Stimulated activated naive CD8-positive, alpha-beta T cell treated with anti-CD3 and anti-CD28 coated beads, Interleukin-15, amount 100 ng/mL, for 72 hours (primary cell): Measurements from ENCODE around the gene LYSMD1.

ENCODE experiments used
- ATAC-seq: fragments of 150-1000 bp; cut with Tn5 transposase; 2 replicates; pipeline ENCODE4 v1.10.0; 2021; ENCODE audit warnings: mild to moderate bottlenecking, moderate library complexity
- DNase-seq, 2 donors: peaks; one replicate each; pipeline ENCODE4 v3.0.0; 2021 to 2022
- H3K27ac Mint-ChIP-seq, 2 donors: one replicate each; pipeline ENCODE4 v1.8.0; 2022; ENCODE audit warnings: mild to moderate bottlenecking in 2 of 2, mixed read lengths in 2 of 2, moderate library complexity in 2 of 2
- H3K27me3 Mint-ChIP-seq: one replicate; pipeline ENCODE4 v1.8.0; 2022; ENCODE audit warnings: mixed read lengths
- H3K4me1 Mint-ChIP-seq: one replicate; pipeline ENCODE4 v1.8.0; 2022; ENCODE audit warnings: mild to moderate bottlenecking, mixed read lengths
- H3K4me3 Mint-ChIP-seq, 2 donors: one replicate each; pipeline ENCODE4 v1.8.0; 2022; ENCODE audit warnings: mild to moderate bottlenecking in 2 of 2, mixed read lengths in 2 of 2, moderate library complexity in 1 of 2
- H3K9me3 Mint-ChIP-seq, 2 donors: one replicate each; pipeline ENCODE4 v1.8.0; 2022; ENCODE audit warnings: mixed read lengths in 2 of 2

Gene LYSMD1

DNA sequence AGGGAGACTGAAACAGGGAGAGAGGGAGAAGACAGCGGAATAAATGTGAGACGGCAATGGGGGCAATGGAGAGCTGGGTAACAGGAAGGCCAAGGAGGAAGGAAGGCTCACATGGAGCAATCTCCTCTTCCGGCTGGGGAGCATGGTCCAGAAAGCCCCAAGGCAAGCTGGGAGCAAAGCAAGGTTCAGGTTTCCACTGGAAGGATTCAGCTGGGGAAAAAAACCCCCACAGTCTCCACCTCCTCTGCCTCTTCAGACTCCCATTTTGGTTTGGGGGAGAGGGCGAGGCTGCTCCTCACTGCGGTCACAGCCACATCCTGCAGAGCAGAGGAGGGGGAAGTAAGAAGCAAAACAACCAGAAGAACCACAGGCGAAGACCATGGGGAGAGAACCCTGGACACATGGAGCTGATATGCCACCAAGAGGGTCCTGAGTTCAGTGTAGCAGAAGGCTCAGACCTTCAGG lies 8.6 kb downstream of the LYSMD1 start:
- peak overlapping the region; percentile 90 to 99 for H3K4me3 Mint-ChIP-seq
- H3K27me3 Mint-ChIP-seq = no peaks in the 10 kb centered on the region
- H3K9me3 Mint-ChIP-seq = no peaks in the 10 kb centered on the region
- H3K27ac Mint-ChIP-seq = peak overlapping the region; percentile 92 to 94
- peak; percentile 44 to 77 for DNase-seq
- ATAC-seq = peak; percentile 68
- H3K4me1 Mint-ChIP-seq = peaks cover 61% of the 10 kb centered on the region

DNA sequence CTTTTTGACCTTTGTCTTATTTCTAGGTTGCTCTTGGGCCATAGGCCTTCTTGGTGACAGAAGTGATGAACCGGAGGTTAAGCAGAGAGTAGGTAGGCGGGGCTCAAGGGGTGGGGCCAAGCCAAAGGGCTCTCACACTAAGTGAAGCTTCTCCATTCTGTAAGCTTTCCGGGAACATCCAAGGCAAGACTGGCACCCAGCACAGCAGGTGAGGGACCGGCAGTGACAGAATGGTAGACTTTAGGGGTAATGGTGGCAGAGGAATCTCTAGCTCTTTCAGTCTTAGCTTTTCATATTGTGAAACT lies 9.2 kb downstream of the LYSMD1 start, which contains the start of gene TNFAIP8L2:
Gene TNFAIP8L2, plus strand, starts transcription at position 135 of the 305 bp plus-strand sequence. CDS start 2,049 bp downstream, outside the sequence.
- peak within 1 kb of the TSS; percentile 90 to 99 for H3K4me3 Mint-ChIP-seq
- H3K27me3 Mint-ChIP-seq = no peaks in the 10 kb centered on the region
- ATAC-seq = peak; percentile 86
- no peaks in the 10 kb centered on the region for H3K9me3 Mint-ChIP-seq
- DNase-seq = peak; percentile 57 to 79
- H3K27ac Mint-ChIP-seq = peak within 1 kb of the TSS; percentile 92 to 94
- H3K4me1 Mint-ChIP-seq = peaks cover 55% of the 10 kb centered on the region

DNA sequence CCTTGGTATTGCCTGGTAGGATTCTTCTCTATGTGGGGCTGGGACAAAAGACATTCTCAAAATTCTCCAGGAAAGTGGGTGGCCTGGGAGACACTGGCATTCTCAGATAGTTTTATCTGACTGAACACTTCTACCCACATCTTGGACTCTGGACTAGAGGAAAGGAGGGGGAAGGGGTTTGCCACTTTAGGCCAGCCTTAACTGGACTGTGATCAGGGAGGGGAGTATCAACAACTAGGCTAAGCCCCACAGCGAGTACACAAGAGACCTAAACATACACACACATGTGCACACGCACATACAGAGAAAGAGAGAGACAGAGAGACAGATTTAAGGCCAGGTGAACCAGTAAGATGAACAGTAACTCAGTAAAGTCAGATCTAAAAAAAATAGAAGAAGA lies 18.0 kb downstream of the LYSMD1 start:
- H3K27me3 Mint-ChIP-seq = peaks cover 10% of the 10 kb centered on the region
- H3K4me3 Mint-ChIP-seq = peak overlapping the region in 1 of 2 donors; percentile 17
- DNase-seq (no peak), ATAC-seq (no peak)
- H3K4me1 Mint-ChIP-seq = peaks cover 23% of the 10 kb centered on the region
- H3K9me3 Mint-ChIP-seq = no peaks in the 10 kb centered on the region
- H3K27ac Mint-ChIP-seq = no peak overlapping the region

- Mint-ChIP-seq H3K9me3 (no peaks in the 10 kb centered on the region), H3K4me1 (peaks cover 23% of the 10 kb centered on the region), H3K27me3 (peaks cover 10% of the 10 kb centered on the region), H3K27ac (peak overlapping the region in 1 of 2 donors; percentile 69), H3K4me3 (peak overlapping the region; percentile 90 to 96)
- DNase-seq (no peak), ATAC-seq (no peak)
Measured at GRCh38 chr1:151147132-151147503, 18.6 kb downstream of the LYSMD1 start.

DNA sequence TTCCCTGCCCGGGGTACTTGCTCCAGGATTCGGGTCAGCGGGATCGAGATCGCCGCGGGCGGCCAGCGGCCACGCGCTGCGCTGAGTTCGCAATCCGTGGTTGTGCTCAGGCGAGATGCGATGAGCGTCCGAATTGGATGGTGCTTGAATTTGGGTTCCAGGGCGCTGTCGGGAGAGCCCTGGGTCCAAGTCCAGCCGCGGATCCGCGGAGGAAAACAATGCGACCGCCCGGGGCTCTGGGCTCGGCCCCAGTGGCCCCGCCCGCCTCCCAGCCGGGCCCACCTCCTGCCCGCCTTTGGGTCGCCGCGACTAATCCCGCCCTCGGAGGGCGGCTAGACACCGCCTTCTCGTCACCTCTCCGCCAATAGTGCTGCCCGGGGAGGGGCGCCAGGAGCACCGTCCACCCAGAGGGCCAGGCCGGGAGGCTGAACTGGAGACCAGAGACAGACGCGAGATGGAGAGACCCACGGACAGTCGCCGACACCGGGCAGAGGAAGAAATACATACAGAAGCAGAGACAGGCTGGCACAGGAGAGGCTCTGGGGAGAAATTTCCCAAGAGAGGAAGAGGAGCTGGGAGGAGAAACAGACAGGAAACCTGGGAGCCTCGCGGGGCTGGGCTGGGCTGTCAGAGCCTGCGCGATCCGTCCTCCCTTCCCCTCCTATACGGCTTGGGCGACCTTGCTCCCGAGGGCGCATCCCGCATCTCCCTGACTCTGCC lies 19.1 kb downstream of the LYSMD1 start, which contains the start of gene SEMA6C:
Gene SEMA6C, minus strand, starts transcription at position 220 of the 720 bp plus-strand sequence. CDS start 4,010 bp downstream, outside the sequence.
- peak; percentile 82 to 86 for DNase-seq
- Mint-ChIP-seq H3K27ac (peak within 1 kb of the TSS; percentile 75 to 80), H3K4me1 (peaks cover 23% of the 10 kb centered on the region), H3K4me3 (peak within 1 kb of the TSS; percentile 90 to 96), H3K9me3 (no peaks in the 10 kb centered on the region), H3K27me3 (peaks cover 10% of the 10 kb centered on the region)
- ATAC-seq = peak; percentile 99

DNA sequence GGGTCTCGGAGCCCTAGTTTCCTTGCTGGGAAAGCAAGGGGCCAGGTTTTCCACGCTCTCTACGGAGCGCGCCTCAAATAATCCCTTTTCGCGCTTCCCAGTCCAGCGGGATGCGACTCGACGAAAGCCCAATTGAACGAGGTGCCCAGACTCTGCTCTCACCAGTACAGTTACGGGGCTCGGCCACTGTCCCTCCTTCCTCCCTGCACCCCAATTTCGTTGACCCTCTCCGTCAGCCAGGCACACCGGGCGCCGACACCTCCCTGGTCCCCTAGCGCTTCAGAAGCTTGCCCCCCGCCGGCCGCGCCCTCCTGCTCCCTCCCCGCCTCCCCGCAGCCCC lies 19.7 kb downstream of the LYSMD1 start:
- Mint-ChIP-seq H3K4me1 (peaks cover 23% of the 10 kb centered on the region), H3K9me3 (no peaks in the 10 kb centered on the region), H3K27me3 (peaks cover 10% of the 10 kb centered on the region), H3K27ac (no peak overlapping the region), H3K4me3 (peak overlapping the region; percentile 90 to 96)
- DNase-seq (no peak), ATAC-seq (peak; percentile 36)

DNA sequence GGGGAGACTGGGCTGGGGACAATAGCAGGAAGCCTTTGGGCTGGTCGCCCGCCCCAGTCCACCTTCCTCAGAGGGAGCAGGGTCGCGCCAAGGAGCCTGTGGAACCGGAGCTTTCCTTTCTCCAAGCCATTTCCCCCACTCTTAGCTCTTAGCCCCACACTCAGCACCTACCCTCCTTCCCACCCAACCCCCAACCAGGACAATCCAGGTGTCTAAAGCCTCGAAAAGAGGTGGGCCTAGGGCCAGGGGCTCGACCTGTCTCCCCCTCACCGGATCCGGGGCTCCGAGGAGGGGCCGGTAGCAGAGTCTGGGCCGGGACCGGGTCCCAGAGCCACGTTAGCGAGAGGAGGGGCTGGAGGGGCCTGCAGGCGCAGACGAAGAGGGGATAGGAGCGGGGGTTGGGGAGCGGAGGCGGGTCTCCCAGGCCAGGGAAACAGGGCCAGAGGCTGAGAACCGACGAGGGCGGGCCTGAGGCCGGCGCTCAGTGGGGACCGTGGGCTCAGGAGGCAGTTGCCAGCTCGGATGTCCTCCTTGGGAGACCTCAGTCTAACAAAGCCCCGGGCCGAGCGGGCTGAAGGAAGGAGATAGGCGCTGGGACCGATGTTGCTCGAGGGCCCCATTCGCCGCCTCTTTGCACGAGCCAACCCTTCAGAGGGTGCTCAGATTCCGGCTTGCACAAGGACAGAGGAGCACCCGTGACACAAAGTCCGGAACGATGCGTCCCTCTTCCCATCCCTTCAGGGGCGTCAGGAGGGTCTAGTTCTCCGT lies 20.2 kb downstream of the LYSMD1 start:
- no peaks in the 10 kb centered on the region for H3K9me3 Mint-ChIP-seq
- ATAC-seq (peak; percentile 36), DNase-seq (peak in 1 of 2 donors; percentile 31)
- peaks cover 10% of the 10 kb centered on the region for H3K27me3 Mint-ChIP-seq
- H3K4me3 Mint-ChIP-seq = peak overlapping the region; percentile 90 to 96
- H3K27ac Mint-ChIP-seq = no peak overlapping the region
- peaks cover 23% of the 10 kb centered on the region for H3K4me1 Mint-ChIP-seq

- DNase-seq = no peak
- Mint-ChIP-seq H3K4me1 (peaks cover 23% of the 10 kb centered on the region), H3K27ac (no peak overlapping the region), H3K4me3 (no peak overlapping the region), H3K27me3 (peaks cover 10% of the 10 kb centered on the region), H3K9me3 (no peaks in the 10 kb centered on the region)
- no peak for ATAC-seq
Measured at GRCh38 chr1:151144474-151145303, 21.0 kb downstream of the LYSMD1 start.

DNA sequence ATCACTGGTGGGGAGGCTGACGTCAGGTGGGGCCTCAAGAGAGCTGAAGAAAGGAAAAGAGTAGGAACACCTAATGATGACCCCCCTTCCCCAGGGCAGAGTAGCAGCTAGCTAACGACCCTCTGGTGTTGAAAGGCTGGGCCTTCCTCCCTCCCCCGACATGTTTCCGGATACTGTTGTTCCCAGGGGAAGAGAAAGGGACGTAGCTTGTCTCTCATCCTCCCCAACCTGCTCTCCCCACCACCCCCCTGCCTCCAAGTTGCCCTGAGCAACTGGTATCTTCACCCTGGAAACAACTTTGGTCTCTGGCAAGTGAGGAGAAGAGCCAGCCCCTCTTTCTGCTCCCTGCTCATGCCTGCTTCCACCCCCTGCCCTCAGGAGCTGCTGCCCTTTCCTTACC lies 21.7 kb downstream of the LYSMD1 start:
- Mint-ChIP-seq H3K4me3 (no peak overlapping the region), H3K9me3 (no peaks in the 10 kb centered on the region), H3K27ac (no peak overlapping the region), H3K4me1 (peaks cover 23% of the 10 kb centered on the region), H3K27me3 (peaks cover 10% of the 10 kb centered on the region)
- no peak for DNase-seq
- no peak for ATAC-seq

DNA sequence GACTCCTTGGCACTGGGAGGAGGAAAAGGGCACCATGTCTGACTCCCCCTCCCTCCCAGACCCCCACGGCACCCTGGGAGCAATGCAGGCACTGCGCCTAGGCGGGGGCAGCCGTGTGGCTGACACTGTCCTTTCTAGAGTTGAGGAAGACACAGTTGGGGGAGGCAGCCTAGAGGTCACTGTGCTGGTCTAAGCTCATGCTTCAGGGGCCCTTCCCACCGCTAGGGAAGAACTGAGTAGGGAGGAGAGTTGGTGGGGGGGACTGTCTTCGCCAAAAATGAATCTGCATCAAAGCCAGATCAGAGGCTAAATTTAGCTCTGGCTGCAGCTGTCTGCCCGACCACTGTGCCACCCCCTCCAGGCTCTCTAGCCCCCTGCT lies 22.7 kb downstream of the LYSMD1 start:
- no peaks in the 10 kb centered on the region for H3K9me3 Mint-ChIP-seq
- ATAC-seq (no peak), DNase-seq (no peak)
- H3K4me1 Mint-ChIP-seq = peaks cover 23% of the 10 kb centered on the region
- peaks cover 10% of the 10 kb centered on the region for H3K27me3 Mint-ChIP-seq
- no peak overlapping the region for H3K4me3 Mint-ChIP-seq
- H3K27ac Mint-ChIP-seq = no peak overlapping the region

DNA sequence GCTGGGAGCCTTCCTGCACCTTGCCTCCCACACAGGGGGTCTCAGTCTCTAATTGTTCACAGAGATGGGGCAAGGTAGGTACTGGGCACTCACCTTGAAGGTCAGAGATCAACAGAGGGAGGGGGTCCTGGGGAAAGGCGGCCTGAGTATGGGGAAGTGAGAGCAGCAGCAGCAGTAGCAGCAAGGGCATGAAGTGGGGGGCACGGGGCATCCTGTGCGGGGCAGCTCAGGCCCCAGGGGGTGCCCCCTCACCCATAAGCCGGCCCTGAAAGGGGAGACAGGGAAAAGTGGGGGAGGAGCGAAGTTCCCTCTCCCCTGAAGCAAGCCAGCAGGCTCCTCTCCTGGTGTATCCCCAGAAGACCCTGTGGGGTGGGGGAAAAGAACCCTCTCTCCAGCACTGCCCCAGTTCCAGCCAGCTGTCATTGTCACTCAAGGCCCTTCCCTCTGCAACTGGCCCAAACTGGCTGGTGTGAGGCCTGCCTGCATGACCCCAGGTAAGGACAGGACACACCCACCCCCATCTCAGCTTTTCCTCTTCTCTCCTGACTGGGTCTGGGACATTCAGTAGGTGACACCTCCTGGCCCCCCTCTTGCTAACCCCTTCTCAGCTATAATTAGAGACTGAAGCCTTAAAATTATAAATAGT lies 23.2 kb downstream of the LYSMD1 start:
- ATAC-seq (no peak), DNase-seq (no peak)
- Mint-ChIP-seq H3K4me3 (no peak overlapping the region), H3K27ac (no peak overlapping the region), H3K27me3 (peaks cover 10% of the 10 kb centered on the region), H3K4me1 (peaks cover 23% of the 10 kb centered on the region), H3K9me3 (no peaks in the 10 kb centered on the region)

- no peak overlapping the region for H3K4me3 Mint-ChIP-seq
- no peaks in the 10 kb centered on the region for H3K4me1 Mint-ChIP-seq
- ATAC-seq (no peak), DNase-seq (no peak)
- H3K27me3 Mint-ChIP-seq = no peaks in the 10 kb centered on the region
- no peaks in the 10 kb centered on the region for H3K9me3 Mint-ChIP-seq
- no peak overlapping the region for H3K27ac Mint-ChIP-seq
Measured at GRCh38 chr1:151137789-151138188, 27.9 kb downstream of the LYSMD1 start.

- H3K27ac Mint-ChIP-seq = no peak overlapping the region
- no peaks in the 10 kb centered on the region for H3K9me3 Mint-ChIP-seq
Measured at GRCh38 chr1:151135433-151136385, 30.0 kb downstream of the LYSMD1 start.

GRCh38 chr1:151134991-151135390 lies 30.7 kb downstream of the LYSMD1 start:
- ATAC-seq (no peak), DNase-seq (no peak)
- peaks cover 17% of the 10 kb centered on the region for H3K4me1 Mint-ChIP-seq
- H3K9me3 Mint-ChIP-seq = no peaks in the 10 kb centered on the region
- H3K27ac Mint-ChIP-seq = no peak overlapping the region
- no peaks in the 10 kb centered on the region for H3K27me3 Mint-ChIP-seq
- no peak overlapping the region for H3K4me3 Mint-ChIP-seq

More at GRCh38 chr1:151135433-151136385, 30.0 kb downstream of the LYSMD1 start:
- DNase-seq (no peak), ATAC-seq (no peak)
- H3K4me3 Mint-ChIP-seq = no peak overlapping the region
- no peaks in the 10 kb centered on the region for H3K27me3 Mint-ChIP-seq
- H3K4me1 Mint-ChIP-seq = peaks cover 13% of the 10 kb centered on the region
